ENCODE measurements around the gene CBX6.
A peak's percentile ranks its signal among the peaks of the same experiment; 100 is the strongest.
"Not testable (repeated sequence)": the region's sequence is repeated elsewhere in the genome, so short reads cannot be mapped to it uniquely, and the experiment has no call there.

The CBX6 gene

DNA sequence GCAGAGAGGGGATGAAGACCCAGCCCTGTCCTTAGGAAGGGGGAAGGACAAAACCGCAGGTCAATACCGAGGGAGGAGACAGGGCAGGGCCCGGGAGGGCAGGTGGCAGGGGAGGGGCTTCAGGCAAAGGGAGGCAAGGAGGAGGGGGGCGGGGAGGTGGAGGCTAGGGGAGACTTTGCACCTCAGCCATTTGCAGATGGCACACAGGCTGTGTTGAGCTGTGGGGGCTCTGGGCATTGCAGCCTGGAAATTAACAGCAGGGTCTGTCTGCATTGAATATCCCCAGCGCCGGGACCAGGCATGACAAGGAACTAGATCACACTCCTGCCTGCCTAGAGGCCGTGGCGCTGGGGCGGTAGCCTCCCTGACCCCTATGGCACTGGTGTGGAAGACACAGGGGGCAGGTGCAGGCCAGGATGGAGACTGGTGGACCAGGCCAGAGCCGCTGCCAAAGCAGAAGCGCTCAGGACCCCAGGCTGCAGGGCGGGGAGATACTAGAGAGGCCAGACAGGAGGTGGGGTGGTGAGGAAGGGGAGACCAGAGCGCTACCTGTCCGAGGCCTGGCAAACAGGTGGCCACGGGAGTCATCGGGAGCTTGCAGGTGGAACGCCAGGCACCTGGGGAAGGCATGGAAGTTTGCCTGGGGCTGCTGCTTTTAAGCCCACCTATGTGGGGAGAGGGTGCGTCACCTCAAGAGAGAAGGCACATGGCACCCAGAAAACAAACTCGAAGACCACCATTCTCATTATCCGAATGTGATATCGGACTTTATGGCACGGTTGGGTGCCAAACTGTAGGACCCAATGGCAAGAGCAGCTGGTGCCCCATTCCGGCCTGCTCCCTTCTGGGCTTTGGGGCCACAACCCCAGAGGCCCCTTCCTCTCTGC lies 11.5 kb downstream of the CBX6 start:
- DNase-seq, result no peak

DNA sequence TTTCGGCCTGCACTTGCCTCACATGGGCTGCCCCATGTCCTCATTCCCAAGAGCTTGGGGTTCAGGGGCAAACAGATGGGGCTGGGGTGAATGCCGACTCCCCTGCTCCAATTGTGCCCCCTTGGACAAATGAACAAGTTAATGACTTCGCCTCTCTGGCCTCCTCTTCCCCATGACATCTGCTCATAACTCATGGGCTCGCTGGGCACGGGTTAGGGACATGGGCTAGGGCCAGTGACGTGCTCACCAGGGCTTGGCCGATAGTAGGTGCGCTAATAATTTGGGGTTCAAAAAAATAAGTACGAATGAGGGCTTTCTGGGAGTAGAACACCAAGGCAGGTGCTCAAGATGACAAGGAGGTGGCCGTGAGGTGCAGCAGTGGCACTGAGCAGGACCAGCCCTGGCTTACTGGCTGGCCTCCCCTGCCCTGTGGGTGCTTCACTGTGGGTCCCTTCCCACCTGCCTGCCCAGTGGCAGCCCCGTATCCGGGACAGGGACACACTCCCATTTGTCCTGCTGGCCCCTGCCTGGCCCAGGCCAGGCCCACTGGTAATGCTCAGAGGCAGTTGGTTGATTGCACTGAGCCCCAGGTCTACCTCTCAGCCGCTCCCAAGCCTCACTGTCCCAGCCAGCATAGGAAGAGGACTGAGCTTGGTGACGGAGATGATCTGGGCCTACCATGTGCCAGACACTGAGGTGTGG lies 12.3 kb downstream of the CBX6 start:
- no peak for DNase-seq

GRCh38 chr22:38858492-38858891 lies 13.5 kb downstream of the CBX6 start:
- DNase-seq, result no peak

GRCh38 chr22:38854476-38854875 lies 17.5 kb downstream of the CBX6 start:
- DNase-seq, result not testable (repeated sequence)

DNA sequence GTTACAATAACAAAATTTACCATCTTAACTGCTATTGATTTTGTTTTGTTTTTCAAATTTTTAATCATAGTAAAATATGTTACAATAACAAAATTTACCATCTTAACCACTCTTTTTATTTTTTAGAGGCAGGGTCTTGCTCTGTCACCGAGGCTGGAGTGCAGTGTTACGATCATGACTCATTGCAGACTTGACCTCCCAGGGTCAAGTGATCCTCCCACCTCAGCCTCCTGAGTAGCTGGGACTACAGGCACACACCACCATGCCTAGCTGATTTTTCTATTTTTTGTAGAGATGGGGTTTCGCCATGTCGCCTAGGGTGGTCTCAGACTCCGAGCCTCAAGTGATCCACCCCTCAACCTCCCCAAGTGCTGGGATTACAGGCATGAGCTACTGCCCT lies 18.1 kb downstream of the CBX6 start:
- DNase-seq, result not testable (repeated sequence)

- no peak for DNase-seq
These were observed 18.8 kb downstream of the CBX6 start for GRCh38 chr22:38853196-38853651.

DNA sequence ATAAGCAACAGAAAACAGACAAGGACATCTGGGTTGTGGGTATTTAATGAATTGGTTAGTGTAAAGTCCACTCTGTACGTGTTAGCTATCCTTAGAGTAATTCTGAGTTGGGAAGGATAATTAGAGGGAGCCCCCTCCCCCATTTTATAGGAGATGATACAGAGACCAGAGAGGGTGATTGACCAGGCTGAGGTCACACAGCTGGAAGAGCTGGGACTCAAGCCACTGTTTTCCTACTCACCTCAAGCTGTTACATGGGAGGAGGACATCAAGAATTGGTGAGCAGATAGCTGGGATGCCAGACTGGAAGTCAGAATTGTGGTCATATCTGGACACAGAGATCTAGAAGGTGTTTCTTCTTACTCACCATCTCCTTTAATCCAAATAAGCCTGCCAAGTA lies 19.5 kb downstream of the CBX6 start:
- DNase-seq, result no peak

GRCh38 chr22:38850941-38851849 lies 20.8 kb downstream of the CBX6 start:
- DNase-seq, result no peak

DNA sequence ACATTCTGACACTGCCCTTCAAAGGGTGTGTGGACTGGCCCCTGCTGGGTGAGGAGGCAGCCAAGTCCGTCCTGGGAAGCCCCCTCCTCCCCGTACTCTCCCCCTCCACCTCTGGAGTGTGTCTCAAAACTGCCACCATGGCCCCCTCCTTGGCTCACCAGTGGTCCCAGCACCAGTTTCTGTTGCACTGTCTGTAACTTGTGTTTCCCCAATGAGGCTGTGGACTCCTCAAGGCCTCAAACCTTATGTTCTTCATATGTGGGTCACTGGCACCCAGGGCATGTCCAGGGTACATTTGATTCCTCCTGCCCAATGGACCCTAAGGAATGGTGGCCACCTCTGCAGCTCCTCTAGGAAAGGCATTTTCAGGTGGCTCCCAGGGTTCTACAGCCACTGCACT lies 21.6 kb downstream of the CBX6 start:
- no peak for DNase-seq

GRCh38 chr22:38849811-38850210 lies 22.2 kb downstream of the CBX6 start:
- no peak for DNase-seq

DNA sequence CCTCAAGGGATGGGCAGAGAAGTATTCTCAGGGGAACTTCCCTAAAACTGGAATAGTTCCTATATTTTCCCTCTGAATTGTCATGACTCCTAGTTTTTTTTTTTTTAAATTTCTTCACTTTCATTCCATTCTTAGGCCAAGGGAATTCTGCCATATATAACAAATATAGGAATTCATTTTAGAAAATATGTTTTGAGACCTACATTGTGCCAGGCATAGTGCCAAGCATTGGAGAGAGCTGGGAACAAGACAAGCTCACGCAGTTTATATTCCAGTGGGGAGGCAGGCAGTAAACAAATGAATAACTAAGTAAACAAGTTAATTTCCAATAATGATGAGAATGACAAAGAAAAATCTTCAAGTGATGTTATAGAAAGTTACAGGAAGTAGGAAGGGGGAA lies 25.6 kb downstream of the CBX6 start:
- DNase-seq, result no peak

DNA sequence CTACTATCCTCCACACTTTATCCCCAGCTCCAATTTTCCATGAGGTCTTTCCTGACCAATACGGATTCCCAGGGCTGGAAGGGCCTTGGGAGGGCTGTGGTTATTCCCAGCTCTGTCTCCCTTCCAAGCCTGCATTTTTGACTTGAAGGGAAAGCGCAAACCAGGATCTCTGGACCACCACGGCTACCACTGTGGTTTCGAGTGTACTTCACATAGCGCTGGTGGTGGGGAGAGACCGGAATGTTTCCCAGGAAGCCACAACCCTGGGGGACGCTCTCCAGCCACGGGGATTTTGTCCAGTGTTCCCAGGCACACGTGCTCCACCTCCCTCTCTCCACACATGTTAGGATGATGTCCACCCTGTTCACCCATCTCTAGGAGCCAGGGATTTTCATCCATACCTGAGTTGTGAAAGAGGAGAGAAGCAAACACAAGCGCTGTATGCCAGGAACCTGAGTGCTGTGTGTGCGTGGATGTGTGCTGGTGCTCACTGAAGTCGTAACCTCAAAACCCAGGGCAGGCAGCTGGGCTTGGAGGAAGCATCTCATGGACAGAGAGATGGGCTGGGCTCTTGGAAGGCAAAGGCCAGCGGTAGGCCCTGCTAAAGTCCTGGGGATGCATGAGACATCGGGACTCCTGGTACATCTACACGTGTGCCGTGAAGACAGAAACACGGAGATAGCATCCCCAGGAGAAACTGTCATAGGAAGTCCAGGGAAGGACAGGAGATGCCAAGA lies 26.8 kb downstream of the CBX6 start:
- no peak for DNase-seq

DNA sequence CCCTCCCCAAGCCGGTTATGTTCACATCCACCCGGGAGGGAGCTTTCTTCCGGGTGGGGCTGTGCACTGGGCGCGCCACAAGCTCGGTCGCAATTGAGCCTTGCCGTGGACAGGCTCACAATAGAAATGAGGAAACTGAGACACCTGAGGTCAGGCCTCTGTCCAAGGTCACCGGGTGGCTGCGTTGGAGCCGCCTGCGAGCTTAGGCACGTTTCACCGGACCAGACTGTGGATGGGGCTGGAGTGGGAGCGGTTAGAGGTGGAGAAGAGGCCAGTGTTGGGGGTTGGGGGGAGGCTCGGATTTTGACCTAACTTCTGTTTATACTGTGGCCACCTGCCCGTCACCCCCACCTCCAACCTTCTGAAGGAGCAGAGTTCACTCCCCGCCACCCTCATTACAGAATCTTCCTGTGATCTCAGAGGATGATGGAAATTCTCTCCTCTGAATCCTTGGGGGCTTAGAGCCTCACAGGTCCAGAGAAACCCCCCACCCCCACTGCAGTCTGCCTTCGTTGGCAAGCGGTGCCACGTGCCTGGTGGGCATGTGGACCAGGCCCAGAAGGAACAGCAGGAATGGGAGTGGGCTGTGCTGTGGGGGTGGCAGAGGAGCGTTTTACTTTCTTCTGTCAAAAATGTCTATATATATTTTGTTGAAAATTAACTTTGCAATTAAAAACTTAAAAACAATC lies 27.6 kb downstream of the CBX6 start:
- no peak for DNase-seq

- DNase-seq, result no peak
These were observed 28.2 kb downstream of the CBX6 start, which contains the start of gene NPTXR for GRCh38 chr22:38843657-38844314. TSS of gene NPTXR (minus strand) at chr22:38844028.

DNA sequence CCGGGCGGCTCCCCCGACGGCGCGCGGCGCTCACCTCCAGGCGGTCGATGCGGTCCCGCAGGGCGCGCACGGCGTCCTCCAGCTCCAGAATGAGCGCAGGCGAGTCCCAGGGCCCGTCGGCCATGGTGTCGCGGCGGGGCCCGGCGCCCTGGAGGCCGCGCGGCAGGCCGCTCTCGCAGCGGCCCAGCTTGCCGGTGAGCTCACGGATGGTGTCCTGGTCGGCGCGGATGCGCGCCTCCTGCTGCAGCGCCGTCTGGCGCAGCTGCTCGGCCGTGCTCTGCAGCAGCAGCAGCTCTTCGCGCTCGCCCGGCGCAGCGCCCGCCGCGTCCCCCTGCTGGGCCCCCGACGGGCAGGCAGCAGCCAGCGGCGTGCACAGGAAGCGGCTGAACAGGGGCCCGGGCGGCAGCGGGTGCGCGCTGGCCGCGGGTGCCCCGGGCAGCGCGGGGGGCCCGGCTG lies 28.8 kb downstream of the CBX6 start:
- peak; percentile 57 to 75 for DNase-seq

GRCh38 chr22:38842512-38843200 lies 29.4 kb downstream of the CBX6 start:
- no peak for DNase-seq

DNA sequence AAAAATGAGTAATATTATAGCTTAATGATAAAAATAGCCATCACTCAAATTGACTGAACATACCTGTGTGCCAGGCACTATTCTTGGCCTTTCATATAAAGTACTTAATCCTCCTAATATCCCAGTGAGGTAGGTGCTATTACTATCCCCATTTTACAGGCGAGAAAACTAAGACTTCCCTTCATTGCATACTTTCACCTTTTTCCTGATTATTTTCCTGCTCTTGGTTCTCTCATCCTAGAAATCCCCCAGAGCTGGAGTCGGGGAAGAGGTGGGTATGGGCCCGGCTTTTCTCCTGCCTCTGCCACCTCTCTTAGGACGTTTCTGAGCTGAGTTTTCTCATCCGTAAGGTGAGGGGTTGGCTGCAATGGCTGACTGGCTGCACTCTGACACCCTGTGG lies 30.4 kb downstream of the CBX6 start:
- DNase-seq, result no peak

DNA sequence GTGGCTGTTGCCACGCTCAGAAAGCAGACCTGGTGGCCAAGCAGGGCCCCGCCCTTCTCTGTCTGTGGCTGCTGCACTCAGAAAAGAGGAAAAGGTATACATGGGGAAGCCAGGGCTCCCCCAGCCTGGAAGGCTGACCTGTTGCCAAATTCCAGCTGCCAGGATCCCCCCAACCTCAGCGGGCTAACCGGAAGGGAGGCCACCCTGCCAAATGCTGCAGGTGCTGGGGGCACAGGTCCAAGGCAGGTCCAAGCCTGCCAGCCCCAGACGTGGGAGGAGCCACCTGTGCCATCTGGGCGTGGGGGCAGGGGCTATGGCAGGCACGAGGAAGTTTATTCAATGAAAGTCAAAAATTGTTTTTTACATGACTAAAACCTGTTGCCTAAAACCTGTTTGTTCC lies 30.8 kb downstream of the CBX6 start:
- DNase-seq, result peak; percentile 13 to 51

- no peak for DNase-seq
These were observed 31.9 kb downstream of the CBX6 start for GRCh38 chr22:38840129-38840528.

DNA sequence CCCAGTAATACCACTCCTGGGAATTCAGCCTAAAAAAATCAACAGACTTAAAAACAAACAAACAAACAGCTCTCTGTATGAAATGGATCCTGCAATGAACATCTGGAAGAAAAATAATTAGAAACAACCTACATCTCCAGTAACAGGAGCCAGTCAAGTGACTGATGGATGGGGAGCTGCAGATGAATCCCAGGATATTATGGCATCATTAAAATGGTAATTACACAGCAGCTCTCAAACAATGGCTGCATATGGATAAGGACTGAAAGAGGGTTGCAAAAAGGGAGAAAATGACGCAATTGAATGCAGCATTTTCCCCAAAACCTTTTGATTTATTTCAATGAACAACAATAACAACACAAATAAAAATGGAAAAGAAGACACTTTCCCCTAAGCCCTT lies 32.3 kb downstream of the CBX6 start:
- no peak for DNase-seq

Data from NCI-H2081 (cell line).